ENCODE results near the gene NEURL3. TPM values are rescaled to one million over a fixed set of nuclear protein-coding genes. Genes with fewer than 3 reads are reported as not detected.

Gene NEURL3
- total and polyA plus RNA-seq, 9 of the 15 experiments (the other 6 are each of a cell fraction or from before 2014, with no cell fraction given) = not detected

- TF ChIP-seq THAP12 (CRISPR knock-in tag; IDR thresholded peaks at IDR 0.05) (no peak), SMARCC2 (IDR thresholded peaks at IDR 0.05; ENCODE audit: low read depth) (no peak), SIRT6 (IDR thresholded peaks at IDR 0.05; ENCODE audit: low read depth, low read length) (no peak), RBM14 (IDR thresholded peaks at IDR 0.05; ENCODE audit: borderline replicate concordance, insufficient read depth, low read depth, low read length) (no peak), CBFA2T2 (conservative IDR thresholded peaks at IDR 0.05) (no peak), CUX1 (CRISPR knock-in tag; IDR thresholded peaks at IDR 0.05) (no peak)
These were observed 16.1 kb upstream of the NEURL3 start (continued) for GRCh38 chr2:96521219-96521618.

All from K562 (cell line).